HepG2 (cell line): ENCODE results near the gene LIN28B. TPM values are rescaled to one million over a fixed set of nuclear protein-coding genes. Genes with fewer than 3 reads are reported as not detected.

ENCODE experiments used
- ATAC-seq: fragments of 200-7000 bp; cut with Tn5 transposase; 3 replicates; pipeline ENCODE4 v1.9.1; 2020; ENCODE audit warnings: mild to moderate bottlenecking, moderate library complexity
- BruUV-seq: library from RNA; stranded (reverse); fragments of 400-500 nt; replicated peaks from 2 replicates; lab custom pipeline; 2021; lab: Mats Ljungman, UMichigan
- CTCF ChIA-PET: fragments of 300-600 bp; formaldehyde crosslinking; extraction: SDS; loops from one replicate; lab custom pipeline; 2021; ENCODE audit warnings: low total read pairs, inconsistent platforms, low intra/inter-chr PET ratio; lab: Yijun Ruan, JAX
- POLR2A ChIA-PET: fragments of 350-600 bp; sonication (Branson Sonifier 250); formaldehyde crosslinking; loops from one replicate; lab custom pipeline; 2020; ENCODE audit warnings: antibody characterized with exemption, inconsistent platforms; lab: Yijun Ruan, JAX
- DNase-seq: peaks from one replicate; pipeline ENCODE4 v3.0.0-alpha.2; 2015; ENCODE audit warnings: low spot score
- FAIRE-seq: peaks from 3 replicates; lab custom pipeline; 2011; peaks lifted over from hg19 to GRCh38; lab: Jason Lieb, UNC
- H2AFZ ChIP-seq: one replicate; pipeline ENCODE4 v1.6.1; 2011; ENCODE audit warnings: low read length, inconsistent platforms
- H3K27ac ChIP-seq: fragments of 300-600 bp; 3 replicates; pipeline ENCODE4 v1.8.0; 2011; ENCODE audit warnings: mixed run types, mild to moderate bottlenecking, mixed read lengths, low read length, inconsistent platforms; ENCODE audit not compliant: insufficient read depth; ENCODE audit errors: extremely low read length
- H3K27me3 ChIP-seq, 2 experiments: fragments of 200-600 bp in 1 of 2; 2 replicates in 1 of 2; 3 replicates in 1 of 2; pipeline versions ENCODE4 v1.6.0 to v1.8.0; 2011; ENCODE audit warnings: low read length in 2 of 2, mild to moderate bottlenecking in 2 of 2, moderate library complexity in 2 of 2, inconsistent platforms in 1 of 2; ENCODE audit not compliant: insufficient read depth in 2 of 2, control insufficient read depth in 1 of 2
- H3K36me3 ChIP-seq, 2 experiments: fragments of 200-600 bp in 1 of 2; replicated peaks in 1 of 2; 2 replicates in 1 of 2; 3 replicates in 1 of 2; pipeline versions ENCODE4 v1.5.1 to v1.8.0; 2011; ENCODE audit warnings: low read length in 2 of 2, inconsistent platforms in 1 of 2; ENCODE audit not compliant: insufficient read depth in 2 of 2, control insufficient read depth in 1 of 2
- H3K4me1 ChIP-seq: 2 replicates; pipeline ENCODE4 v1.5.1; 2012; ENCODE audit warnings: low read length, inconsistent platforms; ENCODE audit not compliant: insufficient read depth
- H3K4me2 ChIP-seq: 2 replicates; pipeline ENCODE4 v1.6.0; 2011; ENCODE audit warnings: low read depth, low read length, inconsistent platforms
- H3K4me3 ChIP-seq, 3 experiments: fragments of 200-600 bp in 1 of 3; sonication (generic), shearing (Covaris generic) in 1 of 3; replicated peaks in 1 of 3; 2 replicates each; pipeline ENCODE4 v1.5.1; 2011 to 2016; ENCODE audit warnings: low read length in 3 of 3, inconsistent platforms in 2 of 3, low read depth in 2 of 3, mild to moderate bottlenecking in 2 of 3, control low read depth in 1 of 3, mixed read lengths in 1 of 3; ENCODE audit not compliant: insufficient read depth in 1 of 3
- H3K79me2 ChIP-seq: one replicate; pipeline ENCODE4 v1.6.1; 2011; ENCODE audit warnings: low read length, inconsistent platforms; ENCODE audit not compliant: insufficient read depth
- H3K9ac ChIP-seq: 2 replicates; pipeline ENCODE4 v1.6.0; 2011; ENCODE audit warnings: mild to moderate bottlenecking, low read depth, low read length, inconsistent platforms; ENCODE audit not compliant: insufficient read depth
- H3K9me3 ChIP-seq: 2 replicates; pipeline ENCODE4 v1.5.1; 2012; ENCODE audit warnings: mild to moderate bottlenecking, low read length
- H4K20me1 ChIP-seq: 2 replicates; pipeline ENCODE4 v1.6.0; 2011; ENCODE audit warnings: inconsistent platforms, mild to moderate bottlenecking, low read length, moderate library complexity; ENCODE audit not compliant: insufficient read depth
- CEBPG ChIP-seq: IDR thresholded peaks from 2 replicates; pipeline ENCODE4 v1.6.1; 2016
- HNF4A ChIP-seq: sonication (generic); formaldehyde crosslinking; IDR thresholded peaks from 2 replicates; pipeline ENCODE4 v1.4.0; 2020; ENCODE audit warnings: missing genetic modification reagents
- NR2F6 ChIP-seq, 2 experiments: IDR thresholded peaks; 2 replicates each; pipeline ENCODE4 v1.6.1; 2016; ENCODE audit warnings: antibody characterized with exemption in 1 of 2, mild to moderate bottlenecking in 1 of 2
- POGZ ChIP-seq: sonication (generic); formaldehyde crosslinking; IDR thresholded peaks from 2 replicates; pipeline ENCODE4 v1.4.0; 2020; ENCODE audit warnings: mild to moderate bottlenecking, missing genetic modification reagents
- PRMT3 ChIP-seq: sonication (generic); formaldehyde crosslinking; IDR thresholded peaks from 2 replicates; pipeline ENCODE4 v1.8.1; 2022; ENCODE audit warnings: low read depth, mild to moderate bottlenecking, moderate library complexity, missing genetic modification reagents, borderline replicate concordance
- YY1 ChIP-seq: IDR thresholded peaks from 2 replicates; pipeline ENCODE4 v1.6.1; 2011; ENCODE audit warnings: low read length, low read depth, moderate library complexity, mild to moderate bottlenecking; ENCODE audit not compliant: insufficient read depth, insufficient replicate concordance
- WGBS: methylation state at CpG from one replicate; pipeline ENCODE4 v1.1.6; 2017; ENCODE audit warnings: low lambda C conversion rate; 5-methylcytosine and 5-hydroxymethylcytosine counted together
- in situ Hi-C: cut with HindIII; loops from 2 replicates; pipeline ENCODE4 v1.10.0; 2017; ENCODE audit warnings: low pct_unique_long_range_greater_than_20kb; ENCODE audit not compliant: extremely low pct_ligation_motif_present
- intact Hi-C: fragments of 100-400 bp; cut with micrococcal nuclease; formaldehyde crosslinking; loops from one replicate; pipeline ENCODE4 v1.10.0; 2022; ENCODE audit not compliant: unreplicated experiment
- polyA plus RNA-seq, 8 experiments: library from polyadenylated mRNA; depleted of rRNA in 3 of 8; stranded (reverse) in 7 of 8; unstranded in 1 of 8; fragments of >200 nt; fragmentation: Illumina TruSeq in 4 of 8; extraction: Trizol in 4 of 8; gene quantifications; 2 replicates each; pipeline versions ENCODE4 v1.2.1 to v1.2.3, GENCODE V29; 2011 to 2016; ENCODE audit warnings: low read depth in 4 of 8, missing spikeins in 1 of 8, mixed read lengths in 1 of 8; ENCODE audit not compliant: insufficient read depth in 1 of 8
- total RNA-seq, 5 experiments: library from RNA; depleted of rRNA; stranded (reverse); fragments of >200 nt; fragmentation: Illumina TruSeq; extraction: Trizol; gene quantifications; 2 replicates each; pipeline ENCODE4 v1.2.3, GENCODE V29; 2016; ENCODE audit warnings: low read depth in 1 of 5
- TF ChIP-seq, protein P1 (sequence below): sonication (generic); formaldehyde crosslinking; IDR thresholded peaks from 2 replicates; pipeline ENCODE4 v1.5.0; 2020; ENCODE audit warnings: mild to moderate bottlenecking, low read depth, missing genetic modification reagents, borderline replicate concordance
- TF ChIP-seq, protein P2 (sequence below): sonication (generic); formaldehyde crosslinking; conservative IDR thresholded peaks from 2 replicates; pipeline ENCODE4 v1.4.0; 2020; ENCODE audit warnings: mild to moderate bottlenecking, missing genetic modification reagents, moderate library complexity
- TF ChIP-seq, protein P3 (sequence below): IDR thresholded peaks from 2 replicates; pipeline ENCODE4 v1.6.1; 2016

The LIN28B gene
- total and polyA plus RNA-seq, 2 of the 13 experiments (the other 11 are each of a cell fraction or from before 2014, with no cell fraction given) = 14.5 to 56.8 TPM

DNA sequence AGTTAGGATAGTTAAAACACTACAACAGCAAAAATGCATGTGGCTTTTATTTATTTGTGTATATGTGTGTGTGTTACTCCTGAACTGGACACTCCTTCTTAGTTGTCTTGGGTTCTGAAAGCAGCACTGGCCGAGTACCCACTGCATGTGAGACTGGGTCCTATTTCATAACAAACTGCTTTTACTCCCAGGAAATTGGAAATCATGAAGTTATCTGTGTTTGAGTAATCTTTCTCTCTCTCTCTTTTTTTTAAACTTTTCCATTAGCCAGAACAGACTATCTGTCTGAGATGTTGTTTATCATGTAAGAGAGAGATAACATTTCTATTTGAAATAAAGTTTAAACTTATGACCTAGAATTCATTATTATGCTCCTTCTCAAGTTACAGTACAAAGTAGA, 110.4 kb downstream of the LIN28B start:
- Histone ChIP-seq H2AFZ (no peak overlapping the region), H3K4me1 (peaks cover 65% of the 10 kb centered on the region), H4K20me1 (no peaks in the 10 kb centered on the region), H3K9me3 (no peaks in the 10 kb centered on the region), H3K4me3 (no peak overlapping the region; a peak in 1 of 6 replicates), H3K9ac (no peak overlapping the region), H3K27ac (peak overlapping the region; percentile 61), H3K79me2 (peaks cover 6% of the 10 kb centered on the region), H3K4me2 (peak overlapping the region; percentile 57), H3K36me3 (no peaks in the 10 kb centered on the region), H3K27me3 (no peaks in the 10 kb centered on the region)
- 0% methylated on average over 1 of the region's 1 CpG for WGBS
- DNase-seq = peak; percentile 36
- ChIA-PET POLR2A (no interaction called here), CTCF (no interaction called here)
- in situ Hi-C loops (no loop called here), intact Hi-C loops (loop anchor here (2.0 kb wide), 1 partner anchor 111 kb away; the partner anchor contains the start of gene LIN28B)
- BruUV-seq = no TSS peak
- peak; percentile 55 for ATAC-seq
- TF ChIP-seq, protein P1, sequence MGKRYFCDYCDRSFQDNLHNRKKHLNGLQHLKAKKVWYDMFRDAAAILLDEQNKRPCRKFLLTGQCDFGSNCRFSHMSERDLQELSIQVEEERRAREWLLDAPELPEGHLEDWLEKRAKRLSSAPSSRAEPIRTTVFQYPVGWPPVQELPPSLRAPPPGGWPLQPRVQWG (CRISPR knock-in tag) = no peak
- 0 out of 2 replicates have a peak, but pooled peaks have one; percentile 3 for TF ChIP-seq CEBPG
- TF ChIP-seq, protein P2, sequence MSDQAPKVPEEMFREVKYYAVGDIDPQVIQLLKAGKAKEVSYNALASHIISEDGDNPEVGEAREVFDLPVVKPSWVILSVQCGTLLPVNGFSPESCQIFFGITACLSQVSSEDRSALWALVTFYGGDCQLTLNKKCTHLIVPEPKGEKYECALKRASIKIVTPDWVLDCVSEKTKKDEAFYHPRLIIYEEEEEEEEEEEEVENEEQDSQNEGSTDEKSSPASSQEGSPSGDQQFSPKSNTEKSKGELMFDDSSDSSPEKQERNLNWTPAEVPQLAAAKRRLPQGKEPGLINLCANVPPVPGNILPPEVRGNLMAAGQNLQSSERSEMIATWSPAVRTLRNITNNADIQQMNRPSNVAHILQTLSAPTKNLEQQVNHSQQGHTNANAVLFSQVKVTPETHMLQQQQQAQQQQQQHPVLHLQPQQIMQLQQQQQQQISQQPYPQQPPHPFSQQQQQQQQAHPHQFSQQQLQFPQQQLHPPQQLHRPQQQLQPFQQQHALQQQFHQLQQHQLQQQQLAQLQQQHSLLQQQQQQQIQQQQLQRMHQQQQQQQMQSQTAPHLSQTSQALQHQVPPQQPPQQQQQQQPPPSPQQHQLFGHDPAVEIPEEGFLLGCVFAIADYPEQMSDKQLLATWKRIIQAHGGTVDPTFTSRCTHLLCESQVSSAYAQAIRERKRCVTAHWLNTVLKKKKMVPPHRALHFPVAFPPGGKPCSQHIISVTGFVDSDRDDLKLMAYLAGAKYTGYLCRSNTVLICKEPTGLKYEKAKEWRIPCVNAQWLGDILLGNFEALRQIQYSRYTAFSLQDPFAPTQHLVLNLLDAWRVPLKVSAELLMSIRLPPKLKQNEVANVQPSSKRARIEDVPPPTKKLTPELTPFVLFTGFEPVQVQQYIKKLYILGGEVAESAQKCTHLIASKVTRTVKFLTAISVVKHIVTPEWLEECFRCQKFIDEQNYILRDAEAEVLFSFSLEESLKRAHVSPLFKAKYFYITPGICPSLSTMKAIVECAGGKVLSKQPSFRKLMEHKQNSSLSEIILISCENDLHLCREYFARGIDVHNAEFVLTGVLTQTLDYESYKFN = 0 out of 2 replicates have a peak, but pooled peaks have one; percentile 24
- FAIRE-seq = peak; percentile 12

DNA sequence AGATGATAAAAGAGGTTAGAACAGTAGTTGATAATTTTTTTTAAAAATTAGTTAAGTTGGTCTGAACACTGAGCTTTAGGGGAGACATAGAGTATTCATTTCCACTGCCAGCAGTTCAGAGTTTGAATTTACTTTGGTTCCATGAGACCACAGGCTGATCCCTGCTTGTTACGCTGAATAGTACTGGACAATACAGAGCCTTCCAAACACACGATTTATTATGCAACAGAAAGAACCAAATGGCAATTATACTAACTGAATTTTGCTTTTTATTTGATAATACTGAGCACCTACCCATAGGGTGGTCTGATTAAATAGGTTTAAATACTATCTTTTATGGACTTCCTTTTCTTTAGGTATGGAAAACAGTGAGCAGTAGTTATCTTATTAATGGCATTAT, 111.5 kb downstream of the LIN28B start:
- FAIRE-seq = no peak
- TF ChIP-seq NR2F6 (IDR thresholded peaks at IDR 0.05) (0 out of 2 replicates have a peak, but pooled peaks have one; percentile 36), NR2F6 (CRISPR knock-in tag; IDR thresholded peaks at IDR 0.05) (0 out of 2 replicates have a peak, but pooled peaks have one; percentile 5), POGZ (peak; percentile 48; the same call in 1 of the 2 replicates), YY1 (no peak), HNF4A (CRISPR knock-in tag) (peak; percentile 41), PRMT3 (no peak)
- TF ChIP-seq, protein P3, sequence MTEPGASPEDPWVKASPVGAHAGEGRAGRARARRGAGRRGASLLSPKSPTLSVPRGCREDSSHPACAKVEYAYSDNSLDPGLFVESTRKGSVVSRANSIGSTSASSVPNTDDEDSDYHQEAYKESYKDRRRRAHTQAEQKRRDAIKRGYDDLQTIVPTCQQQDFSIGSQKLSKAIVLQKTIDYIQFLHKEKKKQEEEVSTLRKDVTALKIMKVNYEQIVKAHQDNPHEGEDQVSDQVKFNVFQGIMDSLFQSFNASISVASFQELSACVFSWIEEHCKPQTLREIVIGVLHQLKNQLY (CRISPR knock-in tag) = peak; percentile 90
- TF ChIP-seq, protein P2 = peak; percentile 41; the same call in 1 of the 2 replicates

More for the DNA sequence above, 111.5 kb downstream of the LIN28B start:
- H3K4me2 ChIP-seq = 0 out of 2 replicates have a peak overlapping the region, but pooled peaks have one; percentile 57
- ATAC-seq = peak; percentile 65
- no peak overlapping the region for H3K4me3 ChIP-seq
- DNase-seq = peak; percentile 28
- POLR2A ChIA-PET = no interaction called here
- H3K36me3 ChIP-seq = no peaks in the 10 kb centered on the region
- in situ Hi-C loops = no loop called here
- intact Hi-C loops = no loop called here
- CTCF ChIA-PET = no interaction called here
- WGBS = 17% methylated on average over 2 of the region's 2 CpGs
- peaks cover 9% of the 10 kb centered on the region for H3K79me2 ChIP-seq
- H3K4me1 ChIP-seq = peaks cover 76% of the 10 kb centered on the region
- H3K9me3 ChIP-seq = no peaks in the 10 kb centered on the region
- no TSS peak for BruUV-seq
- no peak overlapping the region for H3K9ac ChIP-seq
- no peak overlapping the region for H2AFZ ChIP-seq
- H3K27ac ChIP-seq = peak overlapping the region; percentile 61
- H4K20me1 ChIP-seq = no peaks in the 10 kb centered on the region
- H3K27me3 ChIP-seq = no peaks in the 10 kb centered on the region
